ENCODE data around the gene SELENON. TPM values are rescaled to one million over a fixed set of nuclear protein-coding genes. Genes with fewer than 3 reads are reported as not detected.

The SELENON gene
- total and polyA plus RNA-seq, 2 donors from 2014 or later: 69.3 to 116 TPM

DNA sequence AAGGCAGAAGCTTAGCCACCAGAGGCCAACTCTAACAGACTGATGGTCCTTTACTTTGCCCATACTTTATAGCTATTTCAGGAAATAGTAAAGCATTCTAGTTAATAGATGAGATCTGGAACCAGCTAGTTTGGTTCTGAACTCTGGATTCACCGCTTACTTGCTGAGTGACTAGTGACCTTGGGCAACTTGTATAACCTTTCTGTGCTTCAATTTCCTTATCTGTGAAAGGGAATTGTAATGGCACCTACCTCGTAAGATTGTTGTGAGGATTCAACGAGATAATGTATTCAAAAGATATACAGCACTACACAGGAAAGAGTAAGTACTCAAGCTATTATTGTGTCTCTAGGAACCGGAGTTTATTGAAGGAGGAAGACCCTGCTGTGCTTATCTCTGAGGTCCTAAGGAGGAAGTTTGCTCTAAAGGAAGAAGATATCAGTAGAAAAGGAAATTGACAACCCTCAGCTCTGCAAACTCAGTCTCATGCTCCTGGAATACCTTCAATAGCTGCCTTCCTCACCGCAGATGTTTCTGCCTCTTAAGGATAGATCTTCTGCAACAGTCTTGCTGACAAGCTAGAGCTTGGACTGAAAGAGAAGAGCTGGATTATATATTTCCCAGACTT, 31.7 kb downstream of the SELENON start:
- Histone ChIP-seq H3K4me3 (ENCODE audit: low read length in 3 of 3) (no peak overlapping the region), H3K27ac (ENCODE audit: low read depth in 2 of 2, low read length in 2 of 2) (no peak overlapping the region), H3K9ac (ENCODE audit: low read length in 3 of 3) (no peak overlapping the region), H3K36me3 (ENCODE audit: control insufficient read depth in 2 of 3, insufficient read depth in 3 of 3, low read length in 3 of 3) (peaks cover 11 to 66% (median 48%) of the 10 kb centered on the region in 3 donors), H3K9me3 (ENCODE audit: control insufficient read depth in 2 of 3, insufficient read depth in 1 of 3, low read length in 3 of 3) (no peaks in the 10 kb centered on the region), H3K27me3 (ENCODE audit: control insufficient read depth, insufficient read depth, low read length) (no peaks in the 10 kb centered on the region), H3K4me1 (ENCODE audit: control insufficient read depth in 2 of 3, insufficient read depth in 2 of 3, low read depth in 1 of 3, low read length in 3 of 3) (peaks cover 0 to 7% (median 0%) of the 10 kb centered on the region in 3 donors)
- no peak for FAIRE-seq
- intact Hi-C loops (cut with DNase I): no loop called here
- TF ChIP-seq, protein P1, sequence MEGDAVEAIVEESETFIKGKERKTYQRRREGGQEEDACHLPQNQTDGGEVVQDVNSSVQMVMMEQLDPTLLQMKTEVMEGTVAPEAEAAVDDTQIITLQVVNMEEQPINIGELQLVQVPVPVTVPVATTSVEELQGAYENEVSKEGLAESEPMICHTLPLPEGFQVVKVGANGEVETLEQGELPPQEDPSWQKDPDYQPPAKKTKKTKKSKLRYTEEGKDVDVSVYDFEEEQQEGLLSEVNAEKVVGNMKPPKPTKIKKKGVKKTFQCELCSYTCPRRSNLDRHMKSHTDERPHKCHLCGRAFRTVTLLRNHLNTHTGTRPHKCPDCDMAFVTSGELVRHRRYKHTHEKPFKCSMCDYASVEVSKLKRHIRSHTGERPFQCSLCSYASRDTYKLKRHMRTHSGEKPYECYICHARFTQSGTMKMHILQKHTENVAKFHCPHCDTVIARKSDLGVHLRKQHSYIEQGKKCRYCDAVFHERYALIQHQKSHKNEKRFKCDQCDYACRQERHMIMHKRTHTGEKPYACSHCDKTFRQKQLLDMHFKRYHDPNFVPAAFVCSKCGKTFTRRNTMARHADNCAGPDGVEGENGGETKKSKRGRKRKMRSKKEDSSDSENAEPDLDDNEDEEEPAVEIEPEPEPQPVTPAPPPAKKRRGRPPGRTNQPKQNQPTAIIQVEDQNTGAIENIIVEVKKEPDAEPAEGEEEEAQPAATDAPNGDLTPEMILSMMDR (IDR thresholded peaks at IDR 0.05; ENCODE audit: borderline replicate concordance, extremely low read depth, insufficient read depth): no peak
- no peak for DNase-seq

DNA sequence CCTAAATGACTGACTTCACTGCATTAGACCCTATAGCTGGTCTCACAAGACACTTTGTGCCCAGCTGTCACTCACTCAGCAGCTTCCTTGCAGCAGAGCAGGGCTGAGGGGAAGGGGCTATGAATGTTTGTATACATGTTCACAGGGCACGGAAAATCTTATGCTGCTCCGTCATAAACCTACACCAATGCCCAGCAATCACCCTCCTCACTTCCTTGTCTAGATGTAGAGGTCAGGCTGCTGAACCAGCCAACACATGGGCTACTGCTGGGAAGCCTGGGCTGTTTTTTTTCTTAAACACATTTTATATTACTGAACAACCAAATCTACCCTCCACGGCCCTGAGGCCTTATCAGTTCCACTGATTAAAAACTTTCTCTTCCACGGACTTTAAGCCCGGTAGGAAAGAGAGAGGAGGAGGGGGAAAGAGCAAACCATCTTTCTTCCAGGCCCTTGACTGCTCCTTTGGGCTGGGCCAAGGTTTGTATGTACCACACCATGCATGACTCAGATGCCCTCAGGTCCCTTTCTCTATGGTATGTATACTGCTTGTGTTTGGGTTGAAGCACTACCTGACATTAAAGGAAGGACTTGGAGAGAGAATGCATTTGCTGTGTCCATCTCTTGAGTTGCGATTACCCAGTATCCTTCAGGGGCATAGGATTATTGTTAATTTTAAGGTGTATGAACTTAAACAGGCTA, 32.5 kb downstream of the SELENON start:
- DNase-seq (no peak), FAIRE-seq (no peak)
- intact Hi-C loops (cut with DNase I): no loop called here
- no peak overlapping the region for H3K9ac ChIP-seq (ENCODE audit: low read length in 3 of 3)
- peaks cover 9 to 58% (median 48%) of the 10 kb centered on the region in 3 donors for H3K36me3 ChIP-seq (ENCODE audit: control insufficient read depth in 2 of 3, insufficient read depth in 3 of 3, low read length in 3 of 3)
- no peak overlapping the region for H3K4me3 ChIP-seq (ENCODE audit: low read length in 3 of 3)
- peaks cover 0 to 7% (median 0%) of the 10 kb centered on the region in 3 donors for H3K4me1 ChIP-seq (ENCODE audit: control insufficient read depth in 2 of 3, insufficient read depth in 2 of 3, low read depth in 1 of 3, low read length in 3 of 3)
- H3K27me3 ChIP-seq (ENCODE audit: control insufficient read depth, insufficient read depth, low read length): no peaks in the 10 kb centered on the region
- TF ChIP-seq, protein P1 (IDR thresholded peaks at IDR 0.05; ENCODE audit: borderline replicate concordance, extremely low read depth, insufficient read depth): no peak
- H3K9me3 ChIP-seq (ENCODE audit: control insufficient read depth in 2 of 3, insufficient read depth in 1 of 3, low read length in 3 of 3): no peaks in the 10 kb centered on the region
- no peak overlapping the region for H3K27ac ChIP-seq (ENCODE audit: low read depth in 2 of 2, low read length in 2 of 2)

DNA sequence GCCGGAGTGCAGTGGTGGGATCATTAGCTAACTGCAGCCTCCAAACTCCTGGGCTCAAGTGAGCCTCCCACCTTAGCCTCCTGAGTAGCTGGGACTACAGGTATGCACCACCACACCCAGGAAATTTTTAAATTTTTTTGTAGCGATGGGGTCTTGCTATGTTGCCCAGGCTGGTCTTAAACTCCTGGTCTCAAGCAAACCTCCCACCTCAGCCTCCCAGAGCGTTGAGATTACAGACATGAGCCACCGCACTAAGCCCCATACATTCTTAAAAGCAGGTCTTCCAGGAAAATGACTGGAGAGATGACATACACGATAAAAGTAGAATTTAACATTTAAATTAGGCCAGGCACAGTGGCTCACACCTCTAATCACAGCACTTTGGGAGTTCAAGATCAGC, 33.2 kb downstream of the SELENON start:
- Histone ChIP-seq H3K4me1 (ENCODE audit: control insufficient read depth in 2 of 3, insufficient read depth in 2 of 3, low read depth in 1 of 3, low read length in 3 of 3) (peaks cover 0 to 7% (median 0%) of the 10 kb centered on the region in 3 donors), H3K36me3 (ENCODE audit: control insufficient read depth in 2 of 3, insufficient read depth in 3 of 3, low read length in 3 of 3) (peaks cover 9 to 53% (median 46%) of the 10 kb centered on the region in 3 donors), H3K27me3 (ENCODE audit: control insufficient read depth, insufficient read depth, low read length) (no peaks in the 10 kb centered on the region), H3K9ac (ENCODE audit: low read length in 3 of 3) (no peak overlapping the region), H3K4me3 (ENCODE audit: low read length in 3 of 3) (no peak overlapping the region), H3K9me3 (ENCODE audit: control insufficient read depth in 2 of 3, insufficient read depth in 1 of 3, low read length in 3 of 3) (no peaks in the 10 kb centered on the region), H3K27ac (ENCODE audit: low read depth in 2 of 2, low read length in 2 of 2) (no peak overlapping the region)
- TF ChIP-seq, protein P1 (IDR thresholded peaks at IDR 0.05; ENCODE audit: borderline replicate concordance, extremely low read depth, insufficient read depth): no peak
- FAIRE-seq: no peak
- intact Hi-C loops (cut with DNase I): no loop called here
- no peak for DNase-seq

All from kidney (tissue), 14 donors.